PFSK-1 (cell line): ENCODE results near the gene CHD6.

Experiments used
- FOXP2 ChIP-seq: optimal IDR thresholded peaks from 2 replicates; pipeline ENCODE3; 2011; ENCODE audit warnings: borderline replicate concordance, control low read depth, inconsistent platforms; ENCODE audit not compliant: insufficient read depth; ENCODE audit errors: extremely low read length, extremely low read depth
- POLR2AphosphoS5 ChIP-seq: IDR thresholded peaks from 2 replicates; pipeline ENCODE4 v1.6.1; 2012; ENCODE audit warnings: low read depth, mild to moderate bottlenecking, control low read depth, low read length, moderate library complexity
- REST ChIP-seq, 2 experiments: IDR thresholded peaks; 2 replicates each; pipeline versions ENCODE4 v1.6.1 to v1.8.0; 2011 to 2012; ENCODE audit warnings: low read depth in 2 of 2, low read length in 2 of 2, control low read depth in 1 of 2, inconsistent platforms in 1 of 2, mild to moderate bottlenecking in 1 of 2, moderate library complexity in 1 of 2; ENCODE audit not compliant: insufficient read depth in 1 of 2
- TAF1 ChIP-seq: IDR thresholded peaks from 2 replicates; pipeline ENCODE4 v1.6.1; 2012; ENCODE audit warnings: low read length, control low read depth, borderline replicate concordance; ENCODE audit not compliant: insufficient read depth

GRCh38 chr20:41571006-41571405 is 47.2 kb downstream of the CHD6 start:
- TF ChIP-seq REST (IDR thresholded peaks at IDR 0.05; ENCODE audit: insufficient read depth in 1 of 2, low read depth in 2 of 2, low read length in 2 of 2) (no peak), POLR2AphosphoS5 (no peak), FOXP2 (no peak), TAF1 (no peak)
